Suprapubic skin (tissue), 3 donors: Measurements from ENCODE around the gene SPRYD7.

ENCODE experiments used
- POLR2A ChIP-seq, 2 donors: fragments of 450-650 bp; IDR thresholded peaks; one replicate each; pipeline ENCODE4 v1.6.1; 2017; ENCODE audit warnings: antibody characterized with exemption in 2 of 2, mild to moderate bottlenecking in 2 of 2, moderate library complexity in 2 of 2
- TF ChIP-seq, protein P1 (sequence below), 2 donors: fragments of 200-600 bp in 1 of 2; fragments of 450-650 bp in 1 of 2; sonication (generic) in 1 of 2; IDR thresholded peaks; one replicate each; pipeline ENCODE4 v1.5.1; 2016 to 2019; ENCODE audit warnings: antibody characterized with exemption in 2 of 2, mild to moderate bottlenecking in 1 of 2, moderate library complexity in 1 of 2

DNA sequence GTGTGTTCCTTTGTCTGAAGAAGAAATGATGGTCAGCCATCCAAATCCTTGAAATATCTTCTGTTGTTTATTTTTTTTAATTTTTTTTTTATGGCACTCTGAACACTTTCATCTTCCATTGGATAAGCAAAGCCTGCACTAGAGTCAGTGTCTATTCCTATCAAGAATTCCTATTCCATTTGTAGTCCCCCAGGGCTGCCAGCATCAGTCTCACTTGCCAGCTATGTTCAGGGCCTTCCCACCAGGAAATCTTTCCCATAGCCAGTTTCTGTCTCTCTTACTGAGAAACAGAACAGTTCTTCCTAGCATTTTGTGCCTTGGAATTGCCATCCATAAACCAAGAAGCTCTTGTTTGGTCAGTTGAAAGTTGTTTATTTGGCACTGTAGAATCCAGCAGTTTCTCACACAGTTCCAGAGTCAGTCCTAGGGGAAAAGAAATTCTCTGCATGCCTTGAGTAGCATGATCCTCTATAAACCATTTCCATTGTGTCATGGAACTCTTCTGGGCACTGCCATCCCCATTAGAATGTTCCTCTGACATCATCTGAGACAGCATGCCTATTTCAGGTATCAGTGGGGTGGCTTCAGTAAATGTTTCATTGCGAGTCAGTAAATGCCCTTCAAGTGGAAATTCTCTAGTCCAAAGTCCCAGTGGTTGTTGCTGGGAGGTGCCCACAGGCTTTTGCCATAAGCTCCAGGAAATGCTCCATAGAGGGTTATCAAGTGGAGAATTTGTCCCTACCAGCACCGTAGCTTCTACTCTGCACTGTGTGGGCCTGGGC, 18.7 kb upstream of the SPRYD7 start:
- TF ChIP-seq, protein P1, sequence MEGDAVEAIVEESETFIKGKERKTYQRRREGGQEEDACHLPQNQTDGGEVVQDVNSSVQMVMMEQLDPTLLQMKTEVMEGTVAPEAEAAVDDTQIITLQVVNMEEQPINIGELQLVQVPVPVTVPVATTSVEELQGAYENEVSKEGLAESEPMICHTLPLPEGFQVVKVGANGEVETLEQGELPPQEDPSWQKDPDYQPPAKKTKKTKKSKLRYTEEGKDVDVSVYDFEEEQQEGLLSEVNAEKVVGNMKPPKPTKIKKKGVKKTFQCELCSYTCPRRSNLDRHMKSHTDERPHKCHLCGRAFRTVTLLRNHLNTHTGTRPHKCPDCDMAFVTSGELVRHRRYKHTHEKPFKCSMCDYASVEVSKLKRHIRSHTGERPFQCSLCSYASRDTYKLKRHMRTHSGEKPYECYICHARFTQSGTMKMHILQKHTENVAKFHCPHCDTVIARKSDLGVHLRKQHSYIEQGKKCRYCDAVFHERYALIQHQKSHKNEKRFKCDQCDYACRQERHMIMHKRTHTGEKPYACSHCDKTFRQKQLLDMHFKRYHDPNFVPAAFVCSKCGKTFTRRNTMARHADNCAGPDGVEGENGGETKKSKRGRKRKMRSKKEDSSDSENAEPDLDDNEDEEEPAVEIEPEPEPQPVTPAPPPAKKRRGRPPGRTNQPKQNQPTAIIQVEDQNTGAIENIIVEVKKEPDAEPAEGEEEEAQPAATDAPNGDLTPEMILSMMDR (IDR thresholded peaks at IDR 0.05): no peak
- no peak for TF ChIP-seq POLR2A (IDR thresholded peaks at IDR 0.05)
